ENCODE data around the gene F12. TPM values are rescaled to one million over a fixed set of nuclear protein-coding genes. Genes with fewer than 3 reads are reported as not detected.

F12 gene
- polyA plus RNA-seq, 1 of the 3 experiments (the other 2 are of a cell fraction), result 4.3 TPM

DNA sequence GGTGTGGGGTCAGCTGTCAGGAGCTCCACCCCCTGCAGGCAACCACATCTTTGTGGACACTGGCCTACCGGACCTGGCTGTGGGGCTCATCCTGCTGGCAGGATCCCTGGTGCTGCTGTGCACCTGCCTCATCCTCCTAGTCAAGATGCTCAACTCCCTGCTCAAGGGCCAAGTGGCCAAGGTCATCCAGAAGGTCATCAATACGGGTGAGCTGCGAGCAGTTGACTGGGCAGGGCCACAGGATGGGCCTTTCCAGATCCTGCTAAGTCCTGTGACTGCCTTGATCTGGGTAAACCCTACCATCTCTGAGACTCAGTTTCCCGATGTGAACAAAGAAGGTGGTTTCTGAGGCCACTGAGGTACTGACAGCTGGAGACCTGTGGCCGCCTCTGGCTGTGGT lies 15.4 kb downstream of the F12 start:
- Histone ChIP-seq H3K9me3 (no peaks in the 10 kb centered on the region), H3K36me3 (replicated peaks in 1 of 2; ENCODE audit: control insufficient read depth in 1 of 2, insufficient read depth in 2 of 2, low read length in 1 of 2) (no peaks in the 10 kb centered on the region), H3K4me2 (no peak overlapping the region), H3K27ac (ENCODE audit: low read depth in 2 of 2, low read length in 1 of 2) (no peak overlapping the region), H3K27me3 (ENCODE audit: insufficient read depth) (no peaks in the 10 kb centered on the region), H3K9ac (no peak overlapping the region), H4K20me1 (ENCODE audit: insufficient read depth) (no peaks in the 10 kb centered on the region), H2AFZ (ENCODE audit: low read depth) (no peak overlapping the region), H3K4me3 (ENCODE audit: low read depth in 2 of 2, low read length in 1 of 2) (no peak overlapping the region), H3F3A (replicated peaks; ENCODE audit: insufficient read depth) (peaks cover 5% of the 10 kb centered on the region), H3K9me2 (no peaks in the 10 kb centered on the region), H3K79me2 (ENCODE audit: insufficient read depth) (no peaks in the 10 kb centered on the region), H3K4me1 (ENCODE audit: control insufficient read depth in 1 of 2, insufficient read depth in 2 of 2, low read depth in 1 of 2, low read length in 1 of 2) (peaks cover 0 to 3% of the 10 kb centered on the region in 2 experiments; a peak in 1 of 4 replicates)
- ChIA-PET CTCF (interaction anchor here (1.4 to 14.2 kb wide), 6 partner anchors 10 to 280 kb away, joined by 3 to 318 read pairs (median 12); partner anchors contain the start of genes F12 and PRR7), POLR2A (no interaction called here)
- 54% methylated on average over 2 of the region's 5 CpGs for WGBS (ENCODE audit: low lambda C conversion rate)
- DNase-seq, result no peak
- TF ChIP-seq, protein P1, sequence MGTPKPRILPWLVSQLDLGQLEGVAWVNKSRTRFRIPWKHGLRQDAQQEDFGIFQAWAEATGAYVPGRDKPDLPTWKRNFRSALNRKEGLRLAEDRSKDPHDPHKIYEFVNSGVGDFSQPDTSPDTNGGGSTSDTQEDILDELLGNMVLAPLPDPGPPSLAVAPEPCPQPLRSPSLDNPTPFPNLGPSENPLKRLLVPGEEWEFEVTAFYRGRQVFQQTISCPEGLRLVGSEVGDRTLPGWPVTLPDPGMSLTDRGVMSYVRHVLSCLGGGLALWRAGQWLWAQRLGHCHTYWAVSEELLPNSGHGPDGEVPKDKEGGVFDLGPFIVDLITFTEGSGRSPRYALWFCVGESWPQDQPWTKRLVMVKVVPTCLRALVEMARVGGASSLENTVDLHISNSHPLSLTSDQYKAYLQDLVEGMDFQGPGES (IDR thresholded peaks at IDR 0.05; ENCODE audit: low read depth, low read length), result no peak
- no peak for TF ChIP-seq GATA2 (CRISPR knock-in tag; IDR thresholded peaks at IDR 0.05)
- TF ChIP-seq, protein P2, sequence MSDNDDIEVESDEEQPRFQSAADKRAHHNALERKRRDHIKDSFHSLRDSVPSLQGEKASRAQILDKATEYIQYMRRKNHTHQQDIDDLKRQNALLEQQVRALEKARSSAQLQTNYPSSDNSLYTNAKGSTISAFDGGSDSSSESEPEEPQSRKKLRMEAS (IDR thresholded peaks at IDR 0.05; ENCODE audit: low read depth), result no peak
- no peak for TF ChIP-seq TAF1 (IDR thresholded peaks at IDR 0.05; ENCODE audit: borderline replicate concordance, low read depth, low read length)
- no peak for TF ChIP-seq RAD21 (IDR thresholded peaks at IDR 0.05; ENCODE audit: low read length)
- TF ChIP-seq EZH2phosphoT487 (IDR thresholded peaks at IDR 0.05; ENCODE audit: borderline replicate concordance, low read depth), result no peak
- no peak for TF ChIP-seq FOSL2 (IDR thresholded peaks at IDR 0.05; ENCODE audit: borderline replicate concordance, low read depth)
- TF ChIP-seq RXRA (IDR thresholded peaks at IDR 0.05; ENCODE audit: borderline replicate concordance, low read depth), result no peak
- no peak for TF ChIP-seq SIN3A (IDR thresholded peaks at IDR 0.05; ENCODE audit: borderline replicate concordance, low read depth, low read length)
- no peak for TF ChIP-seq MXI1 (IDR thresholded peaks at IDR 0.05; ENCODE audit: low read depth, low read length)
- no peak for TF ChIP-seq EP300 (IDR thresholded peaks at IDR 0.05; ENCODE audit: borderline replicate concordance in 1 of 2, low read depth in 1 of 2, low read length in 1 of 2)
- no peak for TF ChIP-seq SMC3 (IDR thresholded peaks at IDR 0.05; ENCODE audit: low read depth, low read length)
- TF ChIP-seq FOXJ3 (CRISPR knock-in tag; IDR thresholded peaks at IDR 0.05), result no peak
- no peak for TF ChIP-seq ELF1 (IDR thresholded peaks at IDR 0.05)
- no peak for TF ChIP-seq MEF2A (IDR thresholded peaks at IDR 0.05; ENCODE audit: borderline replicate concordance, low read depth)
- TF ChIP-seq POLR2AphosphoS5 (IDR thresholded peaks at IDR 0.05; ENCODE audit: low read depth, low read length), result no peak

DNA sequence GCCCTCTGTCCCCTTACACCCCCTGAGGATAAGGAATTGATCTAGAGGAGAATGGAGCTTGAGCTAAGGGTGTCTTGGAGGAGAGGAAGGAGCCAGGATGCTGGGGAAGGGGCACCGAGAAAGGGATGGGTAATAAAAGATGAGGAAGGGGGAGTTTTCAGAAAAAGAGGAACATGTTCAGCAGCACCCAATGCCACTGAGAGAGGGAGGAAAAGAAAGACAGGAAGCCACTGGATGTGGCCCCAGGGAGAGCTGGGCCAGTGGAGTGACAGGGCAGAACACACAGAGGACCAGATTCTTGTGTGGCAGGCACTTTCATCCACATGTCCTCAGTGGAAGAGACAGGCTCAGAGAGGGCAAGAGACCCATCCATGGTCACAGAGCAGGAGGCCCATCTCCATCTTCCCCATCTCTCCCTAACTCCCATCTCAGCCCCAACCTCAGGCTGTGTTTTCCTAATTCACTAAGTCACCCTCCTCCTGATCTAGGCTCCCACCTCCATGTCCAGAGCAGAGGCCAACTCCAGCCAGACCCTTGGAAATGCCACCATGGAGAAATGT lies 16.1 kb downstream of the F12 start:
- CTCF ChIA-PET, result interaction anchor here (0.6 to 14.2 kb wide), 8 partner anchors 11 to 336 kb away, joined by 3 to 318 read pairs (median 4); partner anchors contain the start of genes F12 and PRR7
- Histone ChIP-seq H3K9me2 (no peaks in the 10 kb centered on the region), H3K9me3 (no peaks in the 10 kb centered on the region), H3F3A (replicated peaks; ENCODE audit: insufficient read depth) (peaks cover 5% of the 10 kb centered on the region), H3K9ac (no peak overlapping the region), H3K36me3 (replicated peaks in 1 of 2; ENCODE audit: control insufficient read depth in 1 of 2, insufficient read depth in 2 of 2, low read length in 1 of 2) (no peaks in the 10 kb centered on the region), H3K79me2 (ENCODE audit: insufficient read depth) (no peaks in the 10 kb centered on the region), H2AFZ (ENCODE audit: low read depth) (no peak overlapping the region), H3K4me1 (ENCODE audit: control insufficient read depth in 1 of 2, insufficient read depth in 2 of 2, low read depth in 1 of 2, low read length in 1 of 2) (peaks cover 0 to 3% of the 10 kb centered on the region in 2 experiments; a peak in 1 of 4 replicates), H3K27ac (ENCODE audit: low read depth in 2 of 2, low read length in 1 of 2) (no peak overlapping the region), H3K4me2 (no peak overlapping the region), H3K4me3 (ENCODE audit: low read depth in 2 of 2, low read length in 1 of 2) (no peak overlapping the region), H3K27me3 (ENCODE audit: insufficient read depth) (no peaks in the 10 kb centered on the region), H4K20me1 (ENCODE audit: insufficient read depth) (no peaks in the 10 kb centered on the region)
- no peak for DNase-seq
- 63% methylated on average over 1 of the region's 1 CpG for whole genome bisulfite sequencing (ENCODE audit: low lambda C conversion rate)
- POLR2A ChIA-PET, result no interaction called here
- TF ChIP-seq RCOR1 (IDR thresholded peaks at IDR 0.05; ENCODE audit: low read length), result no peak
- no peak for TF ChIP-seq NRF1 (IDR thresholded peaks at IDR 0.05; ENCODE audit: low read depth, low read length)
- no peak for TF ChIP-seq EZH2phosphoT487 (IDR thresholded peaks at IDR 0.05; ENCODE audit: borderline replicate concordance, low read depth)
- TF ChIP-seq GATA2 (CRISPR knock-in tag; IDR thresholded peaks at IDR 0.05), result no peak
- TF ChIP-seq JUND (IDR thresholded peaks at IDR 0.05), result no peak
- TF ChIP-seq MEF2A (IDR thresholded peaks at IDR 0.05; ENCODE audit: borderline replicate concordance, low read depth), result no peak
- no peak for TF ChIP-seq ELF1 (IDR thresholded peaks at IDR 0.05)
- no peak for TF ChIP-seq YY1 (IDR thresholded peaks at IDR 0.05; ENCODE audit: low read depth)
- TF ChIP-seq GABPA (IDR thresholded peaks at IDR 0.05; ENCODE audit: low read depth), result no peak
- no peak for TF ChIP-seq SMC3 (IDR thresholded peaks at IDR 0.05; ENCODE audit: low read depth, low read length)
- TF ChIP-seq, protein P1 (IDR thresholded peaks at IDR 0.05; ENCODE audit: low read depth, low read length), result no peak
- no peak for TF ChIP-seq TEAD4 (IDR thresholded peaks at IDR 0.05; ENCODE audit: borderline replicate concordance, insufficient read depth)
- TF ChIP-seq MXI1 (IDR thresholded peaks at IDR 0.05; ENCODE audit: low read depth, low read length), result no peak
- TF ChIP-seq NFIC (IDR thresholded peaks at IDR 0.05; ENCODE audit: borderline replicate concordance), result no peak
- TF ChIP-seq TAF1 (IDR thresholded peaks at IDR 0.05; ENCODE audit: borderline replicate concordance, low read depth, low read length), result no peak
- TF ChIP-seq, protein P3, sequence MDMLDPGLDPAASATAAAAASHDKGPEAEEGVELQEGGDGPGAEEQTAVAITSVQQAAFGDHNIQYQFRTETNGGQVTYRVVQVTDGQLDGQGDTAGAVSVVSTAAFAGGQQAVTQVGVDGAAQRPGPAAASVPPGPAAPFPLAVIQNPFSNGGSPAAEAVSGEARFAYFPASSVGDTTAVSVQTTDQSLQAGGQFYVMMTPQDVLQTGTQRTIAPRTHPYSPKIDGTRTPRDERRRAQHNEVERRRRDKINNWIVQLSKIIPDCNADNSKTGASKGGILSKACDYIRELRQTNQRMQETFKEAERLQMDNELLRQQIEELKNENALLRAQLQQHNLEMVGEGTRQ (IDR thresholded peaks at IDR 0.05; ENCODE audit: borderline replicate concordance, low read depth, low read length), result no peak
- TF ChIP-seq, protein P2 (IDR thresholded peaks at IDR 0.05; ENCODE audit: low read depth), result no peak
